ENCODE measurements around the gene CLIP2.

GRCh38 chr7:74289018-74289658, at the start of gene CLIP2:
- TF ChIP-seq L3MBTL2 (conservative IDR thresholded peaks at IDR 0.05) (no peak), SP1 (IDR thresholded peaks at IDR 0.05) (no peak), HDGF (IDR thresholded peaks at IDR 0.05; ENCODE audit: borderline replicate concordance) (no peak), FOXA1 (IDR thresholded peaks at IDR 0.05) (no peak), FOXM1 (IDR thresholded peaks at IDR 0.05; ENCODE audit: borderline replicate concordance) (no peak), NFRKB (IDR thresholded peaks at IDR 0.05) (no peak), TARDBP (IDR thresholded peaks at IDR 0.05) (no peak), BHLHE40 (IDR thresholded peaks at IDR 0.05; ENCODE audit: borderline replicate concordance) (no peak)

All from HEK293T (cell line).